Fibroblast of lung (primary cell): ENCODE data around the gene KCNQ2. TPM values are rescaled to one million over a fixed set of nuclear protein-coding genes. Genes with fewer than 3 reads are reported as not detected.

ENCODE experiments used
- DNase-seq, 2 donors: peaks; one replicate each; pipeline versions ENCODE4 v3.0.0 to v3.0.0-alpha.2; 2010; ENCODE audit warnings: low read depth in 2 of 2
- H2AFZ ChIP-seq: 2 replicates; pipeline ENCODE4 v1.5.1; 2012; ENCODE audit warnings: low read length, control low read depth, inconsistent platforms
- H3K27ac ChIP-seq: 2 replicates; pipeline ENCODE4 v1.5.1; 2011; ENCODE audit warnings: low read length, control low read depth; ENCODE audit not compliant: insufficient read depth
- H3K27me3 ChIP-seq: 2 replicates; pipeline ENCODE4 v1.5.1; 2011; ENCODE audit warnings: mild to moderate bottlenecking, low read length; ENCODE audit not compliant: control insufficient read depth, insufficient read depth
- H3K36me3 ChIP-seq: 2 replicates; pipeline ENCODE4 v1.5.1; 2011; ENCODE audit warnings: low read length; ENCODE audit not compliant: control insufficient read depth, insufficient read depth
- H3K4me1 ChIP-seq: 2 replicates; pipeline ENCODE4 v1.5.1; 2011; ENCODE audit warnings: low read length; ENCODE audit not compliant: control insufficient read depth, insufficient read depth; ENCODE audit errors: extremely low read depth
- H3K4me2 ChIP-seq: 2 replicates; pipeline ENCODE4 v1.5.1; 2011; ENCODE audit warnings: low read length, control low read depth; ENCODE audit not compliant: insufficient read depth; ENCODE audit errors: extremely low read depth
- H3K4me3 ChIP-seq, 4 experiments: fragments of 200-600 bp in 1 of 4; sonication (generic) in 1 of 4; replicated peaks in 1 of 4; 2 replicates each; pipeline ENCODE4 v1.5.1; 2011 to 2016; ENCODE audit warnings: low read length in 4 of 4, low read depth in 3 of 4, mild to moderate bottlenecking in 3 of 4, control low read depth in 2 of 4, inconsistent platforms in 1 of 4, mixed read lengths in 1 of 4; ENCODE audit not compliant: insufficient read depth in 1 of 4; ENCODE audit errors: control extremely low read depth in 1 of 4
- H3K79me2 ChIP-seq: 2 replicates; pipeline ENCODE4 v1.5.1; 2012; ENCODE audit warnings: mild to moderate bottlenecking, low read length, inconsistent platforms; ENCODE audit not compliant: control insufficient read depth, insufficient read depth
- H3K9ac ChIP-seq: 2 replicates; pipeline ENCODE4 v1.5.1; 2011; ENCODE audit warnings: mild to moderate bottlenecking, low read length, control low read depth; ENCODE audit not compliant: insufficient read depth
- H3K9me3 ChIP-seq: 2 replicates; pipeline ENCODE4 v1.5.1; 2012; ENCODE audit warnings: low read depth, low read length; ENCODE audit not compliant: control insufficient read depth, insufficient read depth
- H4K20me1 ChIP-seq: 2 replicates; pipeline ENCODE4 v1.5.1; 2011; ENCODE audit warnings: low read length; ENCODE audit not compliant: control insufficient read depth, insufficient read depth; ENCODE audit errors: extremely low read depth
- CTCF ChIP-seq, 2 donors: IDR thresholded peaks in 1 of 2; conservative IDR thresholded peaks in 1 of 2; 1 replicate in 1 of 2; 2 replicates in 1 of 2; pipeline ENCODE4 v1.5.1; 2011 to 2012; ENCODE audit warnings: low read length in 2 of 2, control low read depth in 1 of 2, inconsistent platforms in 1 of 2, low read depth in 1 of 2, mild to moderate bottlenecking in 1 of 2
- EZH2 ChIP-seq: IDR thresholded peaks from 2 replicates; pipeline ENCODE4 v1.5.1; 2012; ENCODE audit warnings: low read length, control low read depth, mild to moderate bottlenecking; ENCODE audit errors: missing control alignments
- polyA plus RNA-seq, 2 donors: library from polyadenylated mRNA; depleted of rRNA in 1 of 2; stranded (reverse) in 1 of 2; unstranded in 1 of 2; fragments of >200 nt; gene quantifications; 2 replicates each; pipeline ENCODE4 v1.2.1, GENCODE V29; 2011 to 2012; ENCODE audit warnings: missing spikeins in 1 of 2
- total RNA-seq: library from RNA; depleted of rRNA; stranded (reverse); fragments of >200 nt; gene quantifications from 2 replicates; pipeline ENCODE4 v1.2.1, GENCODE V29; 2014

KCNQ2 gene
- total and polyA plus RNA-seq, 2 donors (not counting 1 experiment from before 2014, with no cell fraction given): not detected

- Histone ChIP-seq H3K79me2 (no peaks in the 10 kb centered on the region), H3K9me3 (no peaks in the 10 kb centered on the region), H2AFZ (no peak overlapping the region), H3K27me3 (no peaks in the 10 kb centered on the region), H4K20me1 (no peaks in the 10 kb centered on the region), H3K9ac (no peak overlapping the region), H3K4me2 (no peak overlapping the region), H3K4me3 (no peak overlapping the region), H3K4me1 (no peaks in the 10 kb centered on the region), H3K27ac (no peak overlapping the region), H3K36me3 (no peaks in the 10 kb centered on the region)
- no peak for TF ChIP-seq CTCF (conservative IDR thresholded peaks at IDR 0.05 in 1 of 2, IDR thresholded peaks at IDR 0.05 in 1 of 2; ENCODE audit: low read depth in 1 of 2, low read length in 2 of 2)
- TF ChIP-seq EZH2: no peak
- DNase-seq: no peak
These were observed 74.5 kb downstream of the KCNQ2 start for GRCh38 chr20:63397946-63398450.

- no peak overlapping the region for H3K4me2 ChIP-seq
- H3K9ac ChIP-seq: no peak overlapping the region
- H3K4me3 ChIP-seq: no peak overlapping the region
- DNase-seq: no peak
- H2AFZ ChIP-seq: no peak overlapping the region
- H3K36me3 ChIP-seq: no peaks in the 10 kb centered on the region
- no peaks in the 10 kb centered on the region for H3K9me3 ChIP-seq
- no peaks in the 10 kb centered on the region for H3K4me1 ChIP-seq
- TF ChIP-seq CTCF (conservative IDR thresholded peaks at IDR 0.05 in 1 of 2, IDR thresholded peaks at IDR 0.05 in 1 of 2; ENCODE audit: low read depth in 1 of 2, low read length in 2 of 2) (no peak), EZH2 (no peak)
- H3K27me3 ChIP-seq: no peaks in the 10 kb centered on the region
- no peak overlapping the region for H3K27ac ChIP-seq
- H3K79me2 ChIP-seq: no peaks in the 10 kb centered on the region
- H4K20me1 ChIP-seq: no peaks in the 10 kb centered on the region
These were observed 75.2 kb downstream of the KCNQ2 start for GRCh38 chr20:63397155-63397843.

- no peaks in the 10 kb centered on the region for H3K9me3 ChIP-seq
- DNase-seq: no peak
- H3K9ac ChIP-seq: no peak overlapping the region
- no peak overlapping the region for H3K4me2 ChIP-seq
- H3K36me3 ChIP-seq: no peaks in the 10 kb centered on the region
- H2AFZ ChIP-seq: no peak overlapping the region
- no peaks in the 10 kb centered on the region for H3K27me3 ChIP-seq
- no peaks in the 10 kb centered on the region for H3K79me2 ChIP-seq
- no peaks in the 10 kb centered on the region for H3K4me1 ChIP-seq
- TF ChIP-seq CTCF (conservative IDR thresholded peaks at IDR 0.05 in 1 of 2, IDR thresholded peaks at IDR 0.05 in 1 of 2; ENCODE audit: low read depth in 1 of 2, low read length in 2 of 2) (no peak), EZH2 (no peak)
- no peak overlapping the region for H3K4me3 ChIP-seq
- no peak overlapping the region for H3K27ac ChIP-seq
- H4K20me1 ChIP-seq: no peaks in the 10 kb centered on the region
These were observed 76.2 kb downstream of the KCNQ2 start for GRCh38 chr20:63396300-63396699.
